Nucleus accumbens (tissue), 56 donors: ENCODE measurements around the gene VCAN.
A peak's percentile ranks its signal among the peaks of the same experiment; 100 is the strongest.
"Not testable (repeated sequence)": the region's sequence is repeated elsewhere in the genome, so short reads cannot be mapped to it uniquely, and the experiment has no call there.

Source experiments
- DNase-seq, 56 donors: peaks; one replicate each; lab custom pipeline; 2025; lab: John Stamatoyannopoulos, UW

The VCAN gene

GRCh38 chr5:83471405-83472212 is at the start of gene VCAN:
VCAN (plus strand) TSS chr5:83471744; CDS start chr5:83483519, 11,775 bp downstream.
- DNase-seq, result peak in 40 of 56 donors; percentile 1 to 68 (median 29)

GRCh38 chr5:83422284-83422683 is 49.3 kb upstream of the VCAN start:
- no peak for DNase-seq

GRCh38 chr5:83426855-83427254 is 44.7 kb upstream of the VCAN start:
- DNase-seq, result no peak

GRCh38 chr5:83428126-83428525 is 43.4 kb upstream of the VCAN start:
- DNase-seq, result no peak

- DNase-seq, result no peak
Observed at GRCh38 chr5:83428890-83429289, 42.7 kb upstream of the VCAN start.

- DNase-seq, result peak in 42 of 56 donors; percentile 1 to 69 (median 22)
Observed at GRCh38 chr5:83430130-83431010, 41.2 kb upstream of the VCAN start.

GRCh38 chr5:83433891-83434290 is 37.7 kb upstream of the VCAN start:
- no peak for DNase-seq

- no peak for DNase-seq
Observed at GRCh38 chr5:83434946-83435345, 36.6 kb upstream of the VCAN start.

- DNase-seq, result no peak
Observed at GRCh38 chr5:83436276-83436675, 35.3 kb upstream of the VCAN start.

GRCh38 chr5:83437697-83438096 is 33.8 kb upstream of the VCAN start:
- DNase-seq, result not testable (repeated sequence)

- no peak for DNase-seq
Observed at GRCh38 chr5:83440826-83441225, 30.7 kb upstream of the VCAN start.

- no peak for DNase-seq
Observed at GRCh38 chr5:83441747-83442146, 29.8 kb upstream of the VCAN start.

- no peak for DNase-seq
Observed at GRCh38 chr5:83443534-83443933, 28.0 kb upstream of the VCAN start.

GRCh38 chr5:83444445-83444844 is 27.1 kb upstream of the VCAN start:
- DNase-seq, result no peak

GRCh38 chr5:83446253-83446947 is 25.1 kb upstream of the VCAN start:
- no peak for DNase-seq

- DNase-seq, result no peak
Observed at GRCh38 chr5:83447533-83447932, 24.0 kb upstream of the VCAN start.

GRCh38 chr5:83450183-83450966 is 21.2 kb upstream of the VCAN start:
- no peak for DNase-seq

GRCh38 chr5:83450967-83451248 is 20.6 kb upstream of the VCAN start:
- DNase-seq, result no peak

GRCh38 chr5:83451955-83452354 is 19.6 kb upstream of the VCAN start:
- DNase-seq, result no peak

- DNase-seq, result no peak
Observed at GRCh38 chr5:83453937-83454336, 17.6 kb upstream of the VCAN start.
